H9 (cell line): ENCODE data around the gene RANBP17. TPM values are rescaled to one million over a fixed set of nuclear protein-coding genes. Genes with fewer than 3 reads are reported as not detected.

Experiments
- DNase-seq: peaks from one replicate; pipeline ENCODE4 v3.0.0-alpha.2; 2017
- H2AFZ ChIP-seq: one replicate; pipeline ENCODE4 v1.6.1; 2013; ENCODE audit warnings: mild to moderate bottlenecking, low read length, control low read depth, moderate library complexity
- H2AK5ac ChIP-seq: 2 replicates; pipeline ENCODE4 v1.6.1; 2013; ENCODE audit warnings: low read length, control low read depth, mixed read lengths; ENCODE audit not compliant: insufficient read length
- H2BK120ac ChIP-seq: one replicate; pipeline ENCODE4 v1.6.1; 2013; ENCODE audit warnings: low read depth, mild to moderate bottlenecking, low read length, control low read depth, inconsistent platforms; ENCODE audit not compliant: poor library complexity, severe bottlenecking
- H2BK12ac ChIP-seq: 2 replicates; pipeline ENCODE4 v1.6.1; 2013; ENCODE audit warnings: low read length, control low read depth, mixed read lengths, low read depth; ENCODE audit not compliant: insufficient read length
- H2BK15ac ChIP-seq: 2 replicates; pipeline ENCODE4 v1.6.1; 2013; ENCODE audit warnings: low read depth, low read length, control low read depth
- H2BK20ac ChIP-seq: one replicate; pipeline ENCODE4 v1.6.1; 2013; ENCODE audit warnings: low read depth, mild to moderate bottlenecking, low read length, control low read depth, inconsistent platforms; ENCODE audit not compliant: poor library complexity, severe bottlenecking
- H2BK5ac ChIP-seq: 2 replicates; pipeline ENCODE4 v1.6.1; 2013; ENCODE audit warnings: low read length, control low read depth, mixed read lengths; ENCODE audit not compliant: insufficient read length
- H3K14ac ChIP-seq: 2 replicates; pipeline ENCODE4 v1.6.1; 2013; ENCODE audit warnings: low read length, control low read depth; ENCODE audit not compliant: insufficient read depth
- H3K18ac ChIP-seq: 2 replicates; pipeline ENCODE4 v1.6.1; 2013; ENCODE audit warnings: low read depth, mild to moderate bottlenecking, mixed read lengths, low read length, control low read depth; ENCODE audit not compliant: insufficient read length
- H3K23ac ChIP-seq: 2 replicates; pipeline ENCODE4 v1.6.1; 2013; ENCODE audit warnings: low read length, control low read depth, mixed read lengths, low read depth; ENCODE audit not compliant: insufficient read length
- H3K23me2 ChIP-seq: 2 replicates; pipeline ENCODE4 v1.6.1; 2013; ENCODE audit warnings: low read depth, mild to moderate bottlenecking, mixed read lengths, low read length, control low read depth; ENCODE audit not compliant: insufficient read length, poor library complexity, severe bottlenecking
- H3K27ac ChIP-seq: 2 replicates; pipeline ENCODE4 v1.5.1; 2013; ENCODE audit warnings: low read length, control low read depth, mixed read lengths, low read depth; ENCODE audit not compliant: insufficient read length
- H3K27me3 ChIP-seq: 2 replicates; pipeline ENCODE4 v1.6.1; 2013; ENCODE audit warnings: low read length, control low read depth, inconsistent platforms; ENCODE audit not compliant: insufficient read depth
- H3K4ac ChIP-seq: 2 replicates; pipeline ENCODE4 v1.6.1; 2013; ENCODE audit warnings: low read depth, mild to moderate bottlenecking, control low read depth, inconsistent platforms, low read length, moderate library complexity
- H3K4me1 ChIP-seq: 2 replicates; pipeline ENCODE4 v1.6.1; 2013; ENCODE audit warnings: low read length, control low read depth, inconsistent platforms; ENCODE audit not compliant: insufficient read depth
- H3K4me2 ChIP-seq: 2 replicates; pipeline ENCODE4 v1.6.1; 2013; ENCODE audit warnings: low read length, control low read depth, mixed read lengths; ENCODE audit not compliant: insufficient read length, insufficient read depth
- H3K56ac ChIP-seq: 2 replicates; pipeline ENCODE4 v1.6.1; 2013; ENCODE audit warnings: low read depth, mild to moderate bottlenecking, mixed read lengths, low read length, control low read depth; ENCODE audit not compliant: insufficient read length
- H3K79me1 ChIP-seq: 2 replicates; pipeline ENCODE4 v1.6.1; 2013; ENCODE audit warnings: low read depth, mild to moderate bottlenecking, moderate library complexity, low read length, control low read depth, inconsistent platforms; ENCODE audit not compliant: insufficient read depth, poor library complexity, severe bottlenecking
- H3K79me2 ChIP-seq: 2 replicates; pipeline ENCODE4 v1.6.1; 2013; ENCODE audit warnings: low read length, control low read depth, inconsistent platforms; ENCODE audit not compliant: insufficient read depth
- H3K9ac ChIP-seq: 2 replicates; pipeline ENCODE4 v1.6.1; 2013; ENCODE audit warnings: low read length, control low read depth, mixed read lengths; ENCODE audit not compliant: insufficient read length; ENCODE audit errors: extremely low read depth
- H3K9me3 ChIP-seq: one replicate; pipeline ENCODE4 v1.6.1; 2013; ENCODE audit warnings: low read depth, low read length, inconsistent platforms; ENCODE audit not compliant: control insufficient read depth
- H3T11ph ChIP-seq: one replicate; pipeline ENCODE4 v1.6.1; 2013; ENCODE audit warnings: mild to moderate bottlenecking, low read length, control low read depth, inconsistent platforms
- H4K20me1 ChIP-seq: one replicate; pipeline ENCODE4 v1.6.1; 2013; ENCODE audit not compliant: control insufficient read depth, insufficient read length, insufficient read depth
- H4K5ac ChIP-seq: 2 replicates; pipeline ENCODE4 v1.6.1; 2013; ENCODE audit warnings: low read depth, mild to moderate bottlenecking, mixed read lengths, low read length, control low read depth; ENCODE audit not compliant: insufficient read length
- H4K8ac ChIP-seq: replicated peaks from 2 replicates; pipeline ENCODE4 v1.6.1; 2013; ENCODE audit warnings: low read length, control low read depth, mixed read lengths, low read depth; ENCODE audit not compliant: insufficient read length
- H4K91ac ChIP-seq: 2 replicates; pipeline ENCODE4 v1.6.1; 2013; ENCODE audit warnings: low read depth, mild to moderate bottlenecking, moderate library complexity, mixed read lengths, low read length, control low read depth; ENCODE audit not compliant: insufficient read length
- H3K27ac Mint-ChIP-seq, 3 experiments: 2 replicates in 2 of 3; 3 replicates in 1 of 3; pipeline ENCODE4 v1.8.0; 2020 to 2021; ENCODE audit warnings: mixed read lengths in 3 of 3, mild to moderate bottlenecking in 1 of 3, moderate library complexity in 1 of 3
- H3K27me3 Mint-ChIP-seq: 2 replicates; pipeline ENCODE4 v1.8.0; 2021; ENCODE audit warnings: low read depth, mild to moderate bottlenecking, moderate library complexity, mixed read lengths
- H3K36me3 Mint-ChIP-seq, 3 experiments: 2 replicates in 2 of 3; 3 replicates in 1 of 3; pipeline ENCODE4 v1.8.0; 2020 to 2021; ENCODE audit warnings: low read depth in 3 of 3, mixed read lengths in 3 of 3; ENCODE audit not compliant: insufficient read depth in 1 of 3
- H3K4me1 Mint-ChIP-seq, 2 experiments: 2 replicates each; pipeline ENCODE4 v1.8.0; 2020; ENCODE audit warnings: mixed read lengths in 2 of 2
- H3K4me3 Mint-ChIP-seq, 2 experiments: 2 replicates in 1 of 2; 3 replicates in 1 of 2; pipeline ENCODE4 v1.8.0; 2020 to 2021; ENCODE audit warnings: mild to moderate bottlenecking in 2 of 2, mixed read lengths in 2 of 2, moderate library complexity in 1 of 2
- H3K9me3 Mint-ChIP-seq, 2 experiments: 2 replicates in 1 of 2; 3 replicates in 1 of 2; pipeline ENCODE4 v1.8.0; 2020; ENCODE audit warnings: mild to moderate bottlenecking in 2 of 2, mixed read lengths in 2 of 2, moderate library complexity in 1 of 2
- WGBS: extraction: QIAGEN DNeasy Blood & Tissue Kit; methylation state at CpG from one replicate; pipeline ENCODE4 v1.1.7; 2013; ENCODE audit warnings: missing lambda C conversion rate, low lambda C conversion rate, mixed read lengths; ENCODE audit not compliant: insufficient read length; ENCODE audit errors: extremely low coverage; 5-methylcytosine and 5-hydroxymethylcytosine counted together
- total RNA-seq: library from RNA; stranded (reverse); gene quantifications from 2 replicates; pipeline ENCODE4 v1.2.1, GENCODE V29; 2021
- TF ChIP-seq, protein P1 (sequence below): fragments of 200-600 bp; sonication (generic); conservative IDR thresholded peaks from 3 replicates; pipeline ENCODE4 v1.8.0; 2021; ENCODE audit warnings: antibody characterized with exemption, mild to moderate bottlenecking

Gene RANBP17
- total RNA-seq, 1 experiment from 2014 or later: 16.5 TPM

DNA sequence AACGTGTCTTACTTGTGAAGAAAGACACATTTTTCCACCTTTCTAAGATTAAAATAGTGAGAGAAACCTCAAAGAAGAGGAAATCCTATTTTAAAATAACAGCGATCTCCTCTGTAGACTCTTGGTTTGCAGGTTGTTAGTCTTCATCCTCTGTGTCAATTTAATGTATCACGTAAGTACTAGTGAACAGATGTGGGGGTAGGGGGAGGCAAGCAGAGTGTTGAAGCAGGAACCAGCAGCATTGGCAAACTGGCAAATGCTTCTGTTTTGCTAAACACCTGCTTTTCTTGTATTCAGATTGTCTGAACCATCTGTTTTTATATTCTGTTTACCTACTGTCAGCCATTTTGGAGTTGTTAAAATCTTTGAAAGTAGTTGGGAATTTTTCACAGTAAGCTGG is 288.0 kb downstream of the RANBP17 start:
- no peak overlapping the region for H3K56ac ChIP-seq
- H3K79me2 ChIP-seq: no peaks in the 10 kb centered on the region
- DNase-seq: no peak
- no peak overlapping the region for H3K4me2 ChIP-seq
- H3K4ac ChIP-seq: no peak overlapping the region
- H3K27ac ChIP-seq: no peak overlapping the region
- H3K18ac ChIP-seq: no peak overlapping the region
- peaks cover 14% of the 10 kb centered on the region in 2 experiments for H3K4me1 Mint-ChIP-seq
- H2BK15ac ChIP-seq: no peak overlapping the region
- no peak overlapping the region for H2AK5ac ChIP-seq
- no peaks in the 10 kb centered on the region for H3K23me2 ChIP-seq
- no CpG with 5 or more reads among the region's 3 CpGs for WGBS
- H4K91ac ChIP-seq: no peak overlapping the region
- H3K9me3 Mint-ChIP-seq: no peaks in the 10 kb centered on the region
- H4K8ac ChIP-seq: no peak overlapping the region
- H3K79me1 ChIP-seq: no peaks in the 10 kb centered on the region
- no peak overlapping the region for H2BK20ac ChIP-seq
- peak overlapping the region in 1 of 3 experiments; percentile 18; a peak in 1 of 7 replicates for H3K27ac Mint-ChIP-seq
- H2BK12ac ChIP-seq: no peak overlapping the region
- H3K27me3 ChIP-seq: no peaks in the 10 kb centered on the region
- no peak overlapping the region for H3K9ac ChIP-seq
- no peak overlapping the region for H2AFZ ChIP-seq
- H4K5ac ChIP-seq: no peak overlapping the region
- H3K4me1 ChIP-seq: peaks cover 2% of the 10 kb centered on the region; the same call in 1 of the 2 replicates
- TF ChIP-seq, protein P1, sequence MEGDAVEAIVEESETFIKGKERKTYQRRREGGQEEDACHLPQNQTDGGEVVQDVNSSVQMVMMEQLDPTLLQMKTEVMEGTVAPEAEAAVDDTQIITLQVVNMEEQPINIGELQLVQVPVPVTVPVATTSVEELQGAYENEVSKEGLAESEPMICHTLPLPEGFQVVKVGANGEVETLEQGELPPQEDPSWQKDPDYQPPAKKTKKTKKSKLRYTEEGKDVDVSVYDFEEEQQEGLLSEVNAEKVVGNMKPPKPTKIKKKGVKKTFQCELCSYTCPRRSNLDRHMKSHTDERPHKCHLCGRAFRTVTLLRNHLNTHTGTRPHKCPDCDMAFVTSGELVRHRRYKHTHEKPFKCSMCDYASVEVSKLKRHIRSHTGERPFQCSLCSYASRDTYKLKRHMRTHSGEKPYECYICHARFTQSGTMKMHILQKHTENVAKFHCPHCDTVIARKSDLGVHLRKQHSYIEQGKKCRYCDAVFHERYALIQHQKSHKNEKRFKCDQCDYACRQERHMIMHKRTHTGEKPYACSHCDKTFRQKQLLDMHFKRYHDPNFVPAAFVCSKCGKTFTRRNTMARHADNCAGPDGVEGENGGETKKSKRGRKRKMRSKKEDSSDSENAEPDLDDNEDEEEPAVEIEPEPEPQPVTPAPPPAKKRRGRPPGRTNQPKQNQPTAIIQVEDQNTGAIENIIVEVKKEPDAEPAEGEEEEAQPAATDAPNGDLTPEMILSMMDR: no peak
- no peaks in the 10 kb centered on the region for H4K20me1 ChIP-seq
- no peaks in the 10 kb centered on the region for H3K9me3 ChIP-seq
- no peaks in the 10 kb centered on the region for H3K36me3 Mint-ChIP-seq
- no peak overlapping the region for H3K4me3 Mint-ChIP-seq
- H3K27me3 Mint-ChIP-seq: no peaks in the 10 kb centered on the region
- H3T11ph ChIP-seq: no peak overlapping the region
- no peak overlapping the region for H2BK120ac ChIP-seq
- H3K23ac ChIP-seq: no peak overlapping the region
- H2BK5ac ChIP-seq: no peak overlapping the region
- no peak overlapping the region for H3K14ac ChIP-seq
